ENCODE measurements around the gene CNTNAP2.

DNA sequence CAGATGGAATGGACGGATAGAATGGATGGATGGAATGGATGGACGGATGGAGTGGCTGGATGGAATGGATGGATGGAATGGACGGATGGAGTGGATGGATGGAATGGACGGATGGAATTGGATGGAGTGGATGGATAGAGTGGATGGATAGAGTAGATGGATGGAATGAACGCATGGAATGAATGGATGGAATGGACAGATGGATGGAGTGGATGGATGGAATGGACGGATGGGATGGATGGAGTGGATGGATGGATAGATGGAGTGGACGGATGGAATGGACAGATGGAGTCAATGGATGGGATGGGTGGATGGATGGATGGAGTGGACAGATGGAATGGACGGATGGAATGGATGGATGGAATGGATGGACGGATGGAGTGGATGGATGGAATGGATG lies 2214.2 kb downstream of the CNTNAP2 start:
- TF ChIP-seq, protein P1, sequence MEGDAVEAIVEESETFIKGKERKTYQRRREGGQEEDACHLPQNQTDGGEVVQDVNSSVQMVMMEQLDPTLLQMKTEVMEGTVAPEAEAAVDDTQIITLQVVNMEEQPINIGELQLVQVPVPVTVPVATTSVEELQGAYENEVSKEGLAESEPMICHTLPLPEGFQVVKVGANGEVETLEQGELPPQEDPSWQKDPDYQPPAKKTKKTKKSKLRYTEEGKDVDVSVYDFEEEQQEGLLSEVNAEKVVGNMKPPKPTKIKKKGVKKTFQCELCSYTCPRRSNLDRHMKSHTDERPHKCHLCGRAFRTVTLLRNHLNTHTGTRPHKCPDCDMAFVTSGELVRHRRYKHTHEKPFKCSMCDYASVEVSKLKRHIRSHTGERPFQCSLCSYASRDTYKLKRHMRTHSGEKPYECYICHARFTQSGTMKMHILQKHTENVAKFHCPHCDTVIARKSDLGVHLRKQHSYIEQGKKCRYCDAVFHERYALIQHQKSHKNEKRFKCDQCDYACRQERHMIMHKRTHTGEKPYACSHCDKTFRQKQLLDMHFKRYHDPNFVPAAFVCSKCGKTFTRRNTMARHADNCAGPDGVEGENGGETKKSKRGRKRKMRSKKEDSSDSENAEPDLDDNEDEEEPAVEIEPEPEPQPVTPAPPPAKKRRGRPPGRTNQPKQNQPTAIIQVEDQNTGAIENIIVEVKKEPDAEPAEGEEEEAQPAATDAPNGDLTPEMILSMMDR (IDR thresholded peaks at IDR 0.05; ENCODE audit: borderline replicate concordance, extremely low read depth, low read length, poor library complexity, severe bottlenecking) = no peak
- TF ChIP-seq EZH2 (IDR thresholded peaks at IDR 0.05; ENCODE audit: borderline replicate concordance, low read depth, low read length, severe bottlenecking) = no peak
